Transverse colon (tissue), 4 donors: ENCODE measurements around the gene NUTM2E.
"Not testable (repeated sequence)": the region's sequence is repeated elsewhere in the genome, so short reads cannot be mapped to it uniquely, and the experiment has no call there.

ENCODE experiments used
- EP300 ChIP-seq: sonication (generic); formaldehyde crosslinking; IDR thresholded peaks from one replicate; pipeline ENCODE4 v1.6.1; 2017; ENCODE audit warnings: antibody characterized with exemption, low read depth
- POLR2A ChIP-seq: fragments of 450-650 bp; IDR thresholded peaks from one replicate; pipeline ENCODE4 v1.6.1; 2016; ENCODE audit warnings: antibody characterized with exemption, mild to moderate bottlenecking, moderate library complexity
- POLR2AphosphoS5 ChIP-seq, 3 donors: sonication (generic); formaldehyde crosslinking; IDR thresholded peaks; one replicate each; pipeline ENCODE4 v1.6.1; 2016; ENCODE audit warnings: antibody characterized with exemption in 3 of 3
- TF ChIP-seq, protein P1 (sequence below), 5 experiments: fragments of 200-600 bp in 3 of 5; fragments of 450-650 bp in 2 of 5; sonication (generic) in 3 of 5; IDR thresholded peaks; 1 replicate in 2 of 5; 2 replicates in 3 of 5; pipeline ENCODE4 v1.5.1; 2016 to 2017; ENCODE audit warnings: antibody characterized with exemption in 5 of 5, inconsistent platforms in 3 of 5, mild to moderate bottlenecking in 2 of 5, moderate library complexity in 1 of 5

DNA sequence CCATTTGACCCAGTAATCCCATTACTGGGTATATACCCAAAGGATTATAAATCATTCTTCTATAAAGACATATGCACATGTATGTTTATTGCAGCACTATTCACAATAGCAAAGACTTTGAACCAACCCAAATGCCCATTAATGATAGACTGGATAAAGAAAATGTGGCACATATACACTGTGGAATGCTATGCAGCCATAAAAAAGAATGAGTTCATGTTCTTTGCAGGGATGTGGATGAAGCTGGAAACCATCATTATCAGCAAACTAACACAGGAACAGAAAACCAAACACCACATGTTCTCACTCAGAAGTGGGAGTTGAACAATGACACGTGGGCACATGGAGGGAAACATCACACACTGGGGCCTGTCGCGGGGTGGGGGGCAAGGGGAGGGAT, 7.3 kb downstream of the NUTM2E start:
- TF ChIP-seq, protein P1, sequence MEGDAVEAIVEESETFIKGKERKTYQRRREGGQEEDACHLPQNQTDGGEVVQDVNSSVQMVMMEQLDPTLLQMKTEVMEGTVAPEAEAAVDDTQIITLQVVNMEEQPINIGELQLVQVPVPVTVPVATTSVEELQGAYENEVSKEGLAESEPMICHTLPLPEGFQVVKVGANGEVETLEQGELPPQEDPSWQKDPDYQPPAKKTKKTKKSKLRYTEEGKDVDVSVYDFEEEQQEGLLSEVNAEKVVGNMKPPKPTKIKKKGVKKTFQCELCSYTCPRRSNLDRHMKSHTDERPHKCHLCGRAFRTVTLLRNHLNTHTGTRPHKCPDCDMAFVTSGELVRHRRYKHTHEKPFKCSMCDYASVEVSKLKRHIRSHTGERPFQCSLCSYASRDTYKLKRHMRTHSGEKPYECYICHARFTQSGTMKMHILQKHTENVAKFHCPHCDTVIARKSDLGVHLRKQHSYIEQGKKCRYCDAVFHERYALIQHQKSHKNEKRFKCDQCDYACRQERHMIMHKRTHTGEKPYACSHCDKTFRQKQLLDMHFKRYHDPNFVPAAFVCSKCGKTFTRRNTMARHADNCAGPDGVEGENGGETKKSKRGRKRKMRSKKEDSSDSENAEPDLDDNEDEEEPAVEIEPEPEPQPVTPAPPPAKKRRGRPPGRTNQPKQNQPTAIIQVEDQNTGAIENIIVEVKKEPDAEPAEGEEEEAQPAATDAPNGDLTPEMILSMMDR (IDR thresholded peaks at IDR 0.05): not testable (repeated sequence)
- not testable (repeated sequence) for TF ChIP-seq POLR2A; EP300; POLR2AphosphoS5 (IDR thresholded peaks at IDR 0.05)
